Neural cell (in vitro differentiated cells): ENCODE data around the gene HIRIP3.

Experiments used
- EP300 ChIP-seq: fragments of 450-650 bp; conservative IDR thresholded peaks from 2 replicates; pipeline ENCODE4 v1.6.1; 2014; ENCODE audit warnings: antibody characterized with exemption, mild to moderate bottlenecking, moderate library complexity; ENCODE audit not compliant: poor library complexity, severe bottlenecking
- EZH2 ChIP-seq: fragments of 200-600, 300-800 bp; shearing (Covaris generic), sonication (generic); IDR thresholded peaks from 2 replicates; pipeline ENCODE4 v1.6.1; 2014; ENCODE audit warnings: antibody characterized with exemption, low read length, borderline replicate concordance, mild to moderate bottlenecking; ENCODE audit not compliant: insufficient read depth, poor library complexity, severe bottlenecking
- MXI1 ChIP-seq: fragments of 450-650 bp; conservative IDR thresholded peaks from 2 replicates; pipeline ENCODE4 v1.6.1; 2014; ENCODE audit warnings: antibody characterized with exemption, mild to moderate bottlenecking; ENCODE audit not compliant: poor library complexity, severe bottlenecking
- POLR2AphosphoS5 ChIP-seq: IDR thresholded peaks from 2 replicates; pipeline ENCODE4 v1.6.1; 2012
- RAD21 ChIP-seq: fragments of 450-650 bp; conservative IDR thresholded peaks from 2 replicates; pipeline ENCODE4 v1.6.1; 2014; ENCODE audit warnings: antibody characterized with exemption, mild to moderate bottlenecking, moderate library complexity
- SMC3 ChIP-seq: fragments of 450-650 bp; conservative IDR thresholded peaks from 2 replicates; pipeline ENCODE4 v1.6.1; 2014; ENCODE audit warnings: antibody characterized with exemption, mild to moderate bottlenecking, moderate library complexity; ENCODE audit not compliant: poor library complexity
- TAF1 ChIP-seq: IDR thresholded peaks from 2 replicates; pipeline ENCODE4 v1.6.1; 2012; ENCODE audit warnings: low read depth
- TF ChIP-seq, protein P1 (sequence below): fragments of 450-650 bp; IDR thresholded peaks from 2 replicates; pipeline ENCODE4 v1.5.1; 2014; ENCODE audit warnings: antibody characterized with exemption, mild to moderate bottlenecking, moderate library complexity; ENCODE audit not compliant: poor library complexity, severe bottlenecking
- TF ChIP-seq, protein P2 (sequence below): IDR thresholded peaks from 2 replicates; pipeline ENCODE4 v1.6.1; 2012; ENCODE audit warnings: borderline replicate concordance

DNA sequence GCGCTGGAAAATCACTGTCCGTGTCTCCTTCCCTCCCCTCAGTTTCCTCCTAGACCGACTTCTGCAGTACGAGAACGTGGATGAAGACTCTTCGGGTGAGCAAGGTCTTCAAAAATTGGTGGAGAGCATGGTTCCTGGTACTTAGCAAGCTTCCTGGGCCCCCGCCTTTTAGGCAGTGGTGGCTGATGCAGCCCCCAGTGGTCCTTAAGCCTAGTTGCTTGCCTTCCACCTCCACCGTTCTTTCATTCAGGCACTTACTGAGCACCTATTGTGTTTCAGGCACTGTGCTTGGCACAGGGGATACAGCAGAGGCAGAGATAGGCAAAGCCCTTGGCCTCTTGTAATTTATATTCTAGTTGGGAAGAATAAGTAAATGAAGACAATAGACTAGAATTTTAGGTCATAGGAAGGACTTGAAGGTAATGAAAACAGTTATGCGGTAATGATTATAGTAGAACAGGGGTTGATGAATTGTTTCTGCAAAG is 1.4 kb upstream of the HIRIP3 start:
- TF ChIP-seq, protein P1, sequence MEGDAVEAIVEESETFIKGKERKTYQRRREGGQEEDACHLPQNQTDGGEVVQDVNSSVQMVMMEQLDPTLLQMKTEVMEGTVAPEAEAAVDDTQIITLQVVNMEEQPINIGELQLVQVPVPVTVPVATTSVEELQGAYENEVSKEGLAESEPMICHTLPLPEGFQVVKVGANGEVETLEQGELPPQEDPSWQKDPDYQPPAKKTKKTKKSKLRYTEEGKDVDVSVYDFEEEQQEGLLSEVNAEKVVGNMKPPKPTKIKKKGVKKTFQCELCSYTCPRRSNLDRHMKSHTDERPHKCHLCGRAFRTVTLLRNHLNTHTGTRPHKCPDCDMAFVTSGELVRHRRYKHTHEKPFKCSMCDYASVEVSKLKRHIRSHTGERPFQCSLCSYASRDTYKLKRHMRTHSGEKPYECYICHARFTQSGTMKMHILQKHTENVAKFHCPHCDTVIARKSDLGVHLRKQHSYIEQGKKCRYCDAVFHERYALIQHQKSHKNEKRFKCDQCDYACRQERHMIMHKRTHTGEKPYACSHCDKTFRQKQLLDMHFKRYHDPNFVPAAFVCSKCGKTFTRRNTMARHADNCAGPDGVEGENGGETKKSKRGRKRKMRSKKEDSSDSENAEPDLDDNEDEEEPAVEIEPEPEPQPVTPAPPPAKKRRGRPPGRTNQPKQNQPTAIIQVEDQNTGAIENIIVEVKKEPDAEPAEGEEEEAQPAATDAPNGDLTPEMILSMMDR = no peak
- TF ChIP-seq EP300 (no peak), POLR2AphosphoS5 (no peak), EZH2 (no peak), MXI1 (no peak), RAD21 (no peak), TAF1 (no peak), SMC3 (no peak)
- TF ChIP-seq, protein P2, sequence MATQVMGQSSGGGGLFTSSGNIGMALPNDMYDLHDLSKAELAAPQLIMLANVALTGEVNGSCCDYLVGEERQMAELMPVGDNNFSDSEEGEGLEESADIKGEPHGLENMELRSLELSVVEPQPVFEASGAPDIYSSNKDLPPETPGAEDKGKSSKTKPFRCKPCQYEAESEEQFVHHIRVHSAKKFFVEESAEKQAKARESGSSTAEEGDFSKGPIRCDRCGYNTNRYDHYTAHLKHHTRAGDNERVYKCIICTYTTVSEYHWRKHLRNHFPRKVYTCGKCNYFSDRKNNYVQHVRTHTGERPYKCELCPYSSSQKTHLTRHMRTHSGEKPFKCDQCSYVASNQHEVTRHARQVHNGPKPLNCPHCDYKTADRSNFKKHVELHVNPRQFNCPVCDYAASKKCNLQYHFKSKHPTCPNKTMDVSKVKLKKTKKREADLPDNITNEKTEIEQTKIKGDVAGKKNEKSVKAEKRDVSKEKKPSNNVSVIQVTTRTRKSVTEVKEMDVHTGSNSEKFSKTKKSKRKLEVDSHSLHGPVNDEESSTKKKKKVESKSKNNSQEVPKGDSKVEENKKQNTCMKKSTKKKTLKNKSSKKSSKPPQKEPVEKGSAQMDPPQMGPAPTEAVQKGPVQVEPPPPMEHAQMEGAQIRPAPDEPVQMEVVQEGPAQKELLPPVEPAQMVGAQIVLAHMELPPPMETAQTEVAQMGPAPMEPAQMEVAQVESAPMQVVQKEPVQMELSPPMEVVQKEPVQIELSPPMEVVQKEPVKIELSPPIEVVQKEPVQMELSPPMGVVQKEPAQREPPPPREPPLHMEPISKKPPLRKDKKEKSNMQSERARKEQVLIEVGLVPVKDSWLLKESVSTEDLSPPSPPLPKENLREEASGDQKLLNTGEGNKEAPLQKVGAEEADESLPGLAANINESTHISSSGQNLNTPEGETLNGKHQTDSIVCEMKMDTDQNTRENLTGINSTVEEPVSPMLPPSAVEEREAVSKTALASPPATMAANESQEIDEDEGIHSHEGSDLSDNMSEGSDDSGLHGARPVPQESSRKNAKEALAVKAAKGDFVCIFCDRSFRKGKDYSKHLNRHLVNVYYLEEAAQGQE = no peak
